PFSK-1 (cell line): Measurements from ENCODE around the gene RCCD1.
A peak's percentile ranks its signal among the peaks of the same experiment; 100 is the strongest.

ENCODE experiments used
- FOXP2 ChIP-seq: optimal IDR thresholded peaks from 2 replicates; pipeline ENCODE3; 2011; ENCODE audit warnings: borderline replicate concordance, control low read depth, inconsistent platforms; ENCODE audit not compliant: insufficient read depth; ENCODE audit errors: extremely low read length, extremely low read depth
- POLR2AphosphoS5 ChIP-seq: IDR thresholded peaks from 2 replicates; pipeline ENCODE4 v1.6.1; 2012; ENCODE audit warnings: low read depth, mild to moderate bottlenecking, control low read depth, low read length, moderate library complexity
- SIN3A ChIP-seq: IDR thresholded peaks from 2 replicates; pipeline ENCODE4 v1.6.1; 2012; ENCODE audit warnings: mild to moderate bottlenecking, low read length, moderate library complexity, borderline replicate concordance; ENCODE audit not compliant: insufficient read depth
- TAF1 ChIP-seq: IDR thresholded peaks from 2 replicates; pipeline ENCODE4 v1.6.1; 2012; ENCODE audit warnings: low read length, control low read depth, borderline replicate concordance; ENCODE audit not compliant: insufficient read depth
- TF ChIP-seq, protein P1 (sequence below), 2 experiments: IDR thresholded peaks; 2 replicates each; pipeline versions ENCODE4 v1.6.1 to v1.8.0; 2011 to 2012; ENCODE audit warnings: low read depth in 2 of 2, low read length in 2 of 2, control low read depth in 1 of 2, inconsistent platforms in 1 of 2, mild to moderate bottlenecking in 1 of 2, moderate library complexity in 1 of 2; ENCODE audit not compliant: insufficient read depth in 1 of 2

Gene RCCD1

DNA sequence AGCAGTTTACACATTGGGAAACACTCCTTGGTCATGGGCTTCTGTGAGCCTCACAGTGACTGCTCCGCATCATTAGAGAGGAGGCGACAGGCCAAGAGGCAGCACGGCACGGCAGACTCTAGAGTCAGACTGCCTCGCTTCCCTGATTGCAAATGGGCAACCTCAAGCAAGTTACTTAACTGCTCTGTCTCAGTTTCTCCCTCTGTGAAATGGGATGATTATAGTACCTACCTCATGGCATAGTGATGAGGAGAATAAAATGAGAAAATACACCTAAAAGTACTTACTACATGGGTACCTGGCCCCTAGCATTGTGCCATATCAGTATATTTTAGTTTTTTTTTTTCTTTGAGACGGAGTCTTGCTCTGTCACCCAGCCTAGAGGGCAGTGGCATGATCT lies 4.0 kb upstream of the RCCD1 start:
- TF ChIP-seq, protein P1, sequence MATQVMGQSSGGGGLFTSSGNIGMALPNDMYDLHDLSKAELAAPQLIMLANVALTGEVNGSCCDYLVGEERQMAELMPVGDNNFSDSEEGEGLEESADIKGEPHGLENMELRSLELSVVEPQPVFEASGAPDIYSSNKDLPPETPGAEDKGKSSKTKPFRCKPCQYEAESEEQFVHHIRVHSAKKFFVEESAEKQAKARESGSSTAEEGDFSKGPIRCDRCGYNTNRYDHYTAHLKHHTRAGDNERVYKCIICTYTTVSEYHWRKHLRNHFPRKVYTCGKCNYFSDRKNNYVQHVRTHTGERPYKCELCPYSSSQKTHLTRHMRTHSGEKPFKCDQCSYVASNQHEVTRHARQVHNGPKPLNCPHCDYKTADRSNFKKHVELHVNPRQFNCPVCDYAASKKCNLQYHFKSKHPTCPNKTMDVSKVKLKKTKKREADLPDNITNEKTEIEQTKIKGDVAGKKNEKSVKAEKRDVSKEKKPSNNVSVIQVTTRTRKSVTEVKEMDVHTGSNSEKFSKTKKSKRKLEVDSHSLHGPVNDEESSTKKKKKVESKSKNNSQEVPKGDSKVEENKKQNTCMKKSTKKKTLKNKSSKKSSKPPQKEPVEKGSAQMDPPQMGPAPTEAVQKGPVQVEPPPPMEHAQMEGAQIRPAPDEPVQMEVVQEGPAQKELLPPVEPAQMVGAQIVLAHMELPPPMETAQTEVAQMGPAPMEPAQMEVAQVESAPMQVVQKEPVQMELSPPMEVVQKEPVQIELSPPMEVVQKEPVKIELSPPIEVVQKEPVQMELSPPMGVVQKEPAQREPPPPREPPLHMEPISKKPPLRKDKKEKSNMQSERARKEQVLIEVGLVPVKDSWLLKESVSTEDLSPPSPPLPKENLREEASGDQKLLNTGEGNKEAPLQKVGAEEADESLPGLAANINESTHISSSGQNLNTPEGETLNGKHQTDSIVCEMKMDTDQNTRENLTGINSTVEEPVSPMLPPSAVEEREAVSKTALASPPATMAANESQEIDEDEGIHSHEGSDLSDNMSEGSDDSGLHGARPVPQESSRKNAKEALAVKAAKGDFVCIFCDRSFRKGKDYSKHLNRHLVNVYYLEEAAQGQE (IDR thresholded peaks at IDR 0.05; ENCODE audit: insufficient read depth in 1 of 2, low read depth in 2 of 2, low read length in 2 of 2) = no peak
- TF ChIP-seq TAF1 (no peak), FOXP2 (no peak), POLR2AphosphoS5 (no peak), SIN3A (no peak)

DNA sequence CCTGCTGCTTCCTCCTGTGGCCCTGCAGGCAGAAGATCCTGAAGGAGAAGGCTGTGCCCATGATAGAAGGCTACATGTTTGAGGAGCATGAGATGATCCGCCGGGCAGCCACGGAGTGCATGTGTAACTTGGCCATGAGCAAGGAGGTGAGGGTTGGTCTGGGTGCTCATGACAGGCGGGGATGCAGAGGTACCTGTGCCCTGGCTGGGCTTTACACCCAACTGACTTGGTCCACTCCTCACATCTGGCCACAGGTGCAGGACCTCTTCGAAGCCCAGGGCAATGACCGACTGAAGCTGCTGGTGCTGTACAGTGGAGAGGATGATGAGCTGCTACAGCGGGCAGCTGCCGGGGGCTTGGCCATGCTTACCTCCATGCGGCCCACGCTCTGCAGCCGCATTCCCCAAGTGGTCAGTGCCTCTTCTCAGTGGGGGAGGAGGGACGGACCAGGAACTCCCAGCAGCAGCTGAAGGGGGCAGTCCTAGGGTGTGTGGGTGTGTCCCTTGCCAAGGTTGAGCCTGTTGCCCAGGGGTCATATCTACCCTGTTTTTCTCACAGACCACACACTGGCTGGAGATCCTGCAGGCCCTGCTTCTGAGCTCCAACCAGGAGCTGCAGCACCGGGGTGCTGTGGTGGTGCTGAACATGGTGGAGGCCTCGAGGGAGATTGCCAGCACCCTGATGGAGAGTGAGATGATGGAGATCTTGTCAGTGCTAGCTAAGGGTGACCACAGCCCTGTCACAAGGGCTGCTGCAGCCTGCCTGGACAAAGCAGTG lies 1.6 kb upstream of the RCCD1 start:
- TF ChIP-seq TAF1 (no peak), SIN3A (no peak), FOXP2 (no peak), POLR2AphosphoS5 (no peak)
- TF ChIP-seq, protein P1 (IDR thresholded peaks at IDR 0.05; ENCODE audit: insufficient read depth in 1 of 2, low read depth in 2 of 2, low read length in 2 of 2) = no peak

DNA sequence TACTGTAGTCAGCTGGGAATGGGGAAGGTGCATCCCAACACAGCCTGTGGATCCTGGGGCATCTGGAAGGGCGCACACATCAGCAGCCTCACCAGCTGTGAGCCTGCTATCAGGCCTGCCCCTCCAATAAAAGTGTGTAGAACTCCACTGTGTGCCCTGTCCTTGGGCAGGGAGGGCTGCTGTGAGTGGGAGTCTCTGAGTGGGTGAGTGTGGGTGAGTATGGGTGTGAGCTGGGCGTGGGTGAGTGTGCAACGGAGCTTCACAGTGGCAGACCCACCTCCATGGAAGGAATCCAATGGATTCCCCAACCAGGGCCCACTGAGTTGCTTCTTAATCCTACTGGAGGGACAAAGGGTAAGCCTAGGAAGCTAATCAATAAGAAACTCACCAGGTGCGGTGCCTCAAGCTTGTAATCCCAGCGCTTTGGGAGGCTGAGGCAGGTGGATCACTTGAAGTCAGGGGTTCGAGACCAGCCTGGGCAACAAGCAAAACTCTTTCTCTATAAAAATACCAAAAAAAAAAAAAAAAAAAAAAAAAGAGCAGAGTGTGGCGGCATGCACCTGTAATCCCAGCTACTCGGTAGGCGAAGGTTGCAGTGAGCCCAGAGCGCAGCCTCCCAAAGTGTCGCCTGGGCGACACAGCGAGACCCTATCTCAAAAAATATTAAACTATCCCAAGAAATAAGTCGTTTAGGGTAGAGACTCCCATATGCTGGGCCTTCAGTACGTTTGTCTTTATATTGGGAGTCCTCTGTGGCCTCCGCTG lies 555 bp upstream of the RCCD1 start:
- no peak for TF ChIP-seq POLR2AphosphoS5
- TF ChIP-seq FOXP2 = peak; percentile 7

DNA sequence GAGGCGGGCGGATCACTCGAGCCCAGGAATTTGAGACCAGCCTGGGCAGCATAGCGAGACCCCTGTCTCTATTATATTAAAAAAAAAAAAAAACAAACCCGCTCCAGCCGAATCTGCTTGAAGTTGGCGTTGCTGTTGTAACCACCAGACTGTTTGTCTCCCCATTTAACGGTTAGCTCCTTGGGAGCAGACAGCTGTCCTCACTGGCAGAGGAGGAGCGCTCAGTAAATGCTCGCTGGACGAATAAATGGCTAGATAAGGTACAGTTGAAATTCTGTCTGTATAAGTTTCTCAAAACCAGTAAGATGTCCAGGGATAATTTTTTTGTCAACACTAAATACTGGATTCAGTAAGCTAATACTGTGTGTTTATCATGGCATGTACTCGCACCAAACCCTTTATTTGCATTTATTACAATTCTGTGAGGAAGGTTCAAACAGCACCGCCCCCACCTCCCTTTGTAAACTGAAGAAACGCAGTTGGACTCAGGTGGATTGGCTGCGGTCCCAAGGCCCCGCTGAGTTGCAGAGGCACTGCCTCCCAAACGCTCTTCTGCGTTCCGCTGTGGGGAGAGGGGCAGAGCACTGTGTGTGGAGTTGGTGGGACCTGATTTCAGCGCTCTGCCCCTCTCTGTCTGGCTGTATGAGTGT lies 1.1 kb downstream of the RCCD1 start:
- TF ChIP-seq TAF1 (no peak), POLR2AphosphoS5 (no peak), SIN3A (no peak)

DNA sequence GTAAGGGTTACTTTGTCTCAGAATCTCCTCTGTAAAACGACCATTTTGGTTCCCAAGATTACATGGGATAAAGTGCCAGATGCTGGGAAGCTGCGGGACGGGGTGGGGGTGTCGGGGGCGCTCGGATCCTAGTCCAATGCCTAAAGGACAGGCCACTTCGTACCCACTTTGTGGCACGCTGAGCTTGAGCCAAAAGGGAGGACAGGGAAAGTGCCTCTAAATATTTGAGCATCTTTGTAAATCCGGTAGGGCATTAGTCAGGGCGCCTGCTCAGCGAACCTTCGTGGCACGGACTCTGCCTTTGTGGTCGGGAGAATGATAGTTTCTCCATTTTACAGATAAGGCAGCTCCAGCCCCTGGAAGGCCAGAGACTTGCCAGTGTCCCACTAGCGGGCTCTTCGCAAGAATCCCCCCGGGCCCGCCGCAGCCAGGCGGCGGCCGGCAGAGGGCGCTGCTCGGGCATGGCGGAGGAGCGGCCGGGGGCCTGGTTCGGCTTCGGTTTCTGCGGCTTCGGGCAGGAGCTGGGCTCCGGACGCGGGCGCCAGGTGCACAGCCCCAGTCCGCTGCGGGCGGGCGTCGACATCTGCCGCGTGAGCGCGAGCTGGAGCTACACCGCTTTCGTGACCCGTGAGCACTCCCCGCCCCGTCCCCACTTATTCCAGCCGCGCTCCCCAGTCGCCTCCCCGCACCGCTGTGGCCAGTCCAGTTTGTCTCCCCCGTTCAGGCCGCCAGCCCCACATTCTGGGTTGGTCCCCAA lies 1.8 kb downstream of the RCCD1 start:
- TF ChIP-seq TAF1 (0 out of 2 replicates have a peak, but pooled peaks have one; percentile 23), FOXP2 (no peak)

DNA sequence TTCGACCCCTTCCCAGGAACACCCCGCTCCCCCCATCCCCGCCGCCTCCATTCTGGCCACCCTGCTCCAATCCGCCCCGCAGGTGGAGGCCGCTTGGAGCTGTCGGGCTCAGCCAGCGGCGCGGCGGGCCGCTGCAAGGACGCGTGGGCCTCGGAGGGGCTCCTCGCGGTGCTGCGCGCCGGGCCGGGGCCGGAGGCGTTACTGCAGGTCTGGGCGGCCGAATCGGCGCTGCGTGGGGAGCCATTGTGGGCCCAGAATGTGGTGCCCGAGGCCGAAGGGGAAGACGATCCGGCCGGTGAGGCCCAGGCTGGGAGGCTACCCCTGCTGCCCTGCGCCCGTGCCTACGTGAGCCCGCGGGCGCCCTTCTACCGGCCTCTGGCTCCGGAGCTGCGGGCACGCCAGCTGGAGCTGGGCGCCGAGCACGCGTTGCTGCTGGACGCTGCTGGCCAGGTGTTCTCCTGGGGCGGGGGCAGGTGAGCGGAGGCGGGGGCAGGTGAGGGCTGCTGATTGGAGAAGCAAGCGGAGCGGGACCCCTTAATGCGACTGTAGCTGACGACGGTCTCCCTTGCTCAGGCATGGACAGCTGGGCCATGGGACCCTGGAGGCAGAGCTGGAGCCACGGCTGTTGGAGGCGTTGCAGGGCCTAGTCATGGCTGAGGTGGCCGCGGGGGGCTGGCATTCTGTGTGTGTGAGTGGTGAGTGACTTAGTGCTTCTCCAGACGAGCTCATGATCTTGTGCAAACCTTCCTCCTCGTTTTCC lies 2.5 kb downstream of the RCCD1 start:
- TF ChIP-seq SIN3A (no peak), FOXP2 (no peak), POLR2AphosphoS5 (no peak), TAF1 (no peak)
- TF ChIP-seq, protein P1 (IDR thresholded peaks at IDR 0.05; ENCODE audit: insufficient read depth in 1 of 2, low read depth in 2 of 2, low read length in 2 of 2) = no peak
